GM12865 (cell line): ENCODE data around the gene AOPEP.

Experiments used
- DNase-seq: peaks from one replicate; pipeline ENCODE4 v3.0.0; 2010; ENCODE audit warnings: low read depth
- H3K4me3 ChIP-seq: 2 replicates; pipeline ENCODE4 v1.5.1; 2011; ENCODE audit warnings: mild to moderate bottlenecking, low read depth, low read length, control low read depth
- CTCF ChIP-seq: IDR thresholded peaks from 2 replicates; pipeline ENCODE4 v1.5.1; 2011; ENCODE audit warnings: low read length, control low read depth, low read depth, inconsistent platforms; ENCODE audit not compliant: insufficient read depth; ENCODE audit errors: missing control alignments

Gene AOPEP

GRCh38 chr9:94787266-94787665 lies 60.8 kb downstream of the AOPEP start:
- H3K4me3 ChIP-seq, result no peak overlapping the region
- no peak for DNase-seq
- no peak for TF ChIP-seq CTCF

DNA sequence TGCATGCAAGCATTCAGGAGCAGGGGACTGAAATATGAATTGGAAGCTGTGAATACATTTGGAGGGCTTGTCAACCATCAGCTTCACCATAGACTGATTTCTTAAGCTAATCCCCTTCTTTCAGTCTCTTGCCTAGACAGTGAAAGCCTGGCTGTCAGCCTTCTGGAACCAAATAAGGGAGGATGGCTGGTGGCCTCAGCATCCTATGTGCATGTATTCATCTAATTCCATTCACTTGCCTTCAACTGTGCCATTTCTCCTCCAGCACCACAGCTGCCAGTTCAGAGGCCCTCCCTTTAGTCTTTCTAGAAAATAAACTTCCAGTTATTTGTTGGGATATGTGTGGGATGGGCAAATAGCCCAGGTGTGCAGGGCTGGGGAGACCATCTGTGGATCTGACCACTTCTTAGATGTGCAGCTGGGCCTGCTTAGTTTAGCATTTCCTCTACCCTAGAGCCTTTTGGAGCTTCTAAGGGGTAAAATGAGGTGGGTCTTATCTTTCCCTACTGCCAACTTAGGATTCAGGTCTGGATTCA lies 62.1 kb downstream of the AOPEP start:
- H3K4me3 ChIP-seq, result no peak overlapping the region
- DNase-seq, result no peak
- no peak for TF ChIP-seq CTCF

DNA sequence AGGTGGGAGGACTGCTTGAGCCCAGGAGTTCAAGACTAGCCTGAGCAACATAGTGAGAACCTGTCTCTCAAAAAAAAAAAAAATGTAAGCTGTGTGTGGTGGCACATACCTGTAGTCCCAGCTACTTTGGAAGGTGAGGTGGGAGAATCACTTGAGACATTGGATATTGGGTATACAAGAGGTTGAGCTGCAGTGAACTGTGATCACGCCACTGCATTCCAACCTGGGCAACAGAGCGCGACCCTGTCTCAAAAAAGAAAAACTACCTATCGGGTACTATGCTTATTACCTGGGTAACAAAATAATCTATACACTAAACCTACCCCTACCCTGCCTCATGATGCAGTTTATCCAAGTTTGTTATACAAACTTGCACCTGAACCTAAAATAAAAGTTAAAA lies 64.9 kb downstream of the AOPEP start:
- no peak for TF ChIP-seq CTCF
- H3K4me3 ChIP-seq, result no peak overlapping the region
- DNase-seq, result no peak

DNA sequence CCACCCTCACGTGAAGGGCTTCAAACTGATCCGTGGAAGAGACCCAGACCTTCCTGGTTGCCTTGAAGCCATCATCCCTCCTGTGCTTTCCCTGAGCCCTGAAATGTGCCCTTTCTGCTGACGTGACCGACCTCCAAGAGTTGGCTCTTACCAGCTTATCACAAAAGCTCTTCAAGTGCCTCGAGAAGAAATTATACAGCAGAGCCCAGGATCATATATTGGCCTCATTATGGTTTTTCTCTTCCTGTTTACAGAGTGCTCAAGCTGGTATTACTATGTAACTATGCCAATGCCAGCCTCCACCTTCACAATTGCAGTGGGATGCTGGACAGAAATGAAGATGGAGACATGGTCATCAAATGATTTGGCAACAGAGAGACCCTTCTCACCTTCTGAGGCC lies 66.0 kb downstream of the AOPEP start:
- no peak for DNase-seq
- TF ChIP-seq CTCF, result no peak

GRCh38 chr9:94794476-94795167 lies 68.1 kb downstream of the AOPEP start:
- no peak overlapping the region for H3K4me3 ChIP-seq
- DNase-seq, result no peak
- TF ChIP-seq CTCF, result no peak

More for the DNA sequence above, 66.0 kb downstream of the AOPEP start:
- no peak overlapping the region for H3K4me3 ChIP-seq

DNA sequence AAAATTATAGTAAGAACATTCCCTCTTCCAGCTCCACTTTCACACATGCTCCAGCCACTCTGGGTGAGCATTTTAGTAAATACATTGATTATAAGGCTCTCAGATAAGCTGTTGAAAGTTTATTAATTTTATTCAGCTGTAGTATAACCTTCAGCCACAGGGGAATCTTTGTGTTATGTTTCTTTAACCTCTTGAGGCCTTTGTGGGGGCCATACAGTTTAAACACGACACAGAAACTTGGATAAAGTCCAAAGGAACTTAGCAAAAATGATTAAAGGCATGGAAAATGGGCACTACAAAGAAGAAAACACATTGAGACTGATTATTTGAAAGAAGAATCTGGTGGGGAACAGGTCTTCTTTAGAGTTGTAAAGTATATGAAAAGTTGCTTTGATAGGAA lies 70.2 kb downstream of the AOPEP start:
- DNase-seq, result no peak
- no peak for TF ChIP-seq CTCF

DNA sequence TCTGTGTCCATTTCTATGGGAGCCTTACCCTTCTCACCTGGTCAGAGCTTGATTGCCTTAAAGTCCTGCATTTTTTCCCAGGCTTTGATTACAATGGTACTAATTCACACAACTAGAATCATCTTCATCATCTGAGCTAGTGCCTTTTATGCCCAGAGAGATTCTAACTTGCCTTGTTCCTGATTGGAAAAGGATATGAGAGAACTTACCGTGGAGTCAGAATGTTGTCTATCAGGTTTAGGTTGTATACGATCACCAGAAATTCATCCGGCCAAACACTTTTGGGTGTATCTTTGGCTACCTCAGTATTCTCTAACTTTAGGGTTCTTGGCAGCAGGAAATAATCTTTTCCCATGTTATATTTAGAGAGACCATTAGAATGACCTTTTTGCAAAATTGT lies 71.7 kb downstream of the AOPEP start:
- TF ChIP-seq CTCF, result no peak
- no peak for DNase-seq
- no peak overlapping the region for H3K4me3 ChIP-seq

More for the DNA sequence above, 70.2 kb downstream of the AOPEP start:
- no peak overlapping the region for H3K4me3 ChIP-seq
